ENCODE data around the gene FDCSP.

DNA sequence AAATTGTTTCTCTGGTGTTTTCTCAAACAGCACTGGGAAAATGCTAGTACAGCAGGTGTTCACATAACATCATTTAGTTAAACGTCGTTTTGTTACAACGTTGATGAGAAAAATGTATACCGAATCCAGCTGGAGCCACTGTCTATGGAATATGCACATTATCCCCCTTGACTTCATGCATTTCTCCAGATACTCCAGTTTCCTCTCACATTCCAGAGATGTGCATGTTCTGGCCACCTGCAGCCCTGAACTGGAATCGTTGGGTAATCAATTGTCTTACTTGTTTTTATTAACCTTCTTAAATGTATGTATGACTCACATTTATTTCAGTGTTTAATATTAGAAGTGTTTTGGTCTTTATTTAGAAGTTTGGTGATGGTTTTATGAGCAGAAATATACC lies 48.8 kb upstream of the FDCSP start:
- TF ChIP-seq, protein P1, sequence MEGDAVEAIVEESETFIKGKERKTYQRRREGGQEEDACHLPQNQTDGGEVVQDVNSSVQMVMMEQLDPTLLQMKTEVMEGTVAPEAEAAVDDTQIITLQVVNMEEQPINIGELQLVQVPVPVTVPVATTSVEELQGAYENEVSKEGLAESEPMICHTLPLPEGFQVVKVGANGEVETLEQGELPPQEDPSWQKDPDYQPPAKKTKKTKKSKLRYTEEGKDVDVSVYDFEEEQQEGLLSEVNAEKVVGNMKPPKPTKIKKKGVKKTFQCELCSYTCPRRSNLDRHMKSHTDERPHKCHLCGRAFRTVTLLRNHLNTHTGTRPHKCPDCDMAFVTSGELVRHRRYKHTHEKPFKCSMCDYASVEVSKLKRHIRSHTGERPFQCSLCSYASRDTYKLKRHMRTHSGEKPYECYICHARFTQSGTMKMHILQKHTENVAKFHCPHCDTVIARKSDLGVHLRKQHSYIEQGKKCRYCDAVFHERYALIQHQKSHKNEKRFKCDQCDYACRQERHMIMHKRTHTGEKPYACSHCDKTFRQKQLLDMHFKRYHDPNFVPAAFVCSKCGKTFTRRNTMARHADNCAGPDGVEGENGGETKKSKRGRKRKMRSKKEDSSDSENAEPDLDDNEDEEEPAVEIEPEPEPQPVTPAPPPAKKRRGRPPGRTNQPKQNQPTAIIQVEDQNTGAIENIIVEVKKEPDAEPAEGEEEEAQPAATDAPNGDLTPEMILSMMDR (conservative IDR thresholded peaks at IDR 0.05) = no peak
- TF ChIP-seq EZH2 (IDR thresholded peaks at IDR 0.05; ENCODE audit: low read depth) = no peak
